ENCODE results near the gene GALNT7.
A peak's percentile ranks its signal among the peaks of the same experiment; 100 is the strongest.
"Not testable (repeated sequence)": the region's sequence is repeated elsewhere in the genome, so short reads cannot be mapped to it uniquely, and the experiment has no call there.

GALNT7 gene

GRCh38 chr4:173167758-173168395, 734 bp upstream of the GALNT7 start:
- no peak for DNase-seq

- no peak for DNase-seq
Measured at GRCh38 chr4:173169178-173169427, 492 bp downstream of the GALNT7 start.

GRCh38 chr4:173169428-173170181, 994 bp downstream of the GALNT7 start:
- peak; percentile 62 for DNase-seq

GRCh38 chr4:173170182-173170778, 1.7 kb downstream of the GALNT7 start:
- DNase-seq: no peak

- peak; percentile 20 for DNase-seq
Measured at GRCh38 chr4:173171098-173171497, 2.5 kb downstream of the GALNT7 start.

- DNase-seq: no peak
Measured at GRCh38 chr4:173171987-173172386, 3.4 kb downstream of the GALNT7 start.

- no peak for DNase-seq
Measured at GRCh38 chr4:173174184-173174583, 5.6 kb downstream of the GALNT7 start.

GRCh38 chr4:173174594-173175012, 6.0 kb downstream of the GALNT7 start:
- no peak for DNase-seq

GRCh38 chr4:173176010-173176409, 7.4 kb downstream of the GALNT7 start:
- DNase-seq: no peak

- DNase-seq: no peak
Measured at GRCh38 chr4:173177232-173177631, 8.6 kb downstream of the GALNT7 start.

- no peak for DNase-seq
Measured at GRCh38 chr4:173178144-173178543, 9.5 kb downstream of the GALNT7 start.

- peak; percentile 66 for DNase-seq
Measured at GRCh38 chr4:173181848-173182247, 13.2 kb downstream of the GALNT7 start.

- DNase-seq: peak; percentile 89
Measured at GRCh38 chr4:173182403-173182802, 13.8 kb downstream of the GALNT7 start.

- DNase-seq: not testable (repeated sequence)
Measured at GRCh38 chr4:173183659-173184247, 15.1 kb downstream of the GALNT7 start.

GRCh38 chr4:173185847-173186510, 17.4 kb downstream of the GALNT7 start:
- no peak for DNase-seq

- DNase-seq: no peak
Measured at GRCh38 chr4:173187732-173188131, 19.1 kb downstream of the GALNT7 start.

- DNase-seq: no peak
Measured at GRCh38 chr4:173188648-173189047, 20.0 kb downstream of the GALNT7 start.

GRCh38 chr4:173189117-173189693, 20.6 kb downstream of the GALNT7 start:
- DNase-seq: no peak

- DNase-seq: no peak
Measured at GRCh38 chr4:173191623-173192041, 23.0 kb downstream of the GALNT7 start.

- no peak for DNase-seq
Measured at GRCh38 chr4:173192375-173193162, 24.0 kb downstream of the GALNT7 start.

- no peak for DNase-seq
Measured at GRCh38 chr4:173194157-173194556, 25.5 kb downstream of the GALNT7 start.

- DNase-seq: no peak
Measured at GRCh38 chr4:173195109-173195508, 26.5 kb downstream of the GALNT7 start.
